ENCODE data around the gene DYNC1H1.
A peak's percentile ranks its signal among the peaks of the same experiment; 100 is the strongest.

DYNC1H1 gene

GRCh38 chr14:101953151-101953550, 11.2 kb upstream of the DYNC1H1 start:
- H3K27me3 Mint-ChIP-seq, result peaks cover 3% of the 10 kb centered on the region
- CTCF ChIA-PET, result interaction anchor here (0.6 to 3.7 kb wide), 5 partner anchors 8 to 246 kb away, joined by 3 to 14 read pairs (median 3); no protein-coding TSS in a partner anchor
- H3K4me3 Mint-ChIP-seq, result no peak overlapping the region
- H3K36me3 Mint-ChIP-seq, result no peaks in the 10 kb centered on the region
- H3K27ac Mint-ChIP-seq, result no peak overlapping the region
- H3K4me1 Mint-ChIP-seq, result peaks cover 15% of the 10 kb centered on the region
- no peak for DNase-seq
- H3K9me3 Mint-ChIP-seq, result no peaks in the 10 kb centered on the region

GRCh38 chr14:101954501-101954900, 9.9 kb upstream of the DYNC1H1 start:
- H3K9me3 Mint-ChIP-seq, result no peaks in the 10 kb centered on the region
- CTCF ChIA-PET, result interaction anchor here (2.8 kb wide), 1 partner anchor 247 kb away, joined by 7 read pairs; no protein-coding TSS in a partner anchor
- no peak overlapping the region for H3K4me3 Mint-ChIP-seq
- H3K27ac Mint-ChIP-seq, result no peak overlapping the region
- H3K27me3 Mint-ChIP-seq, result peaks cover 3% of the 10 kb centered on the region
- H3K36me3 Mint-ChIP-seq, result no peaks in the 10 kb centered on the region
- H3K4me1 Mint-ChIP-seq, result peaks cover 3% of the 10 kb centered on the region
- DNase-seq, result no peak

GRCh38 chr14:101955695-101956161, 8.6 kb upstream of the DYNC1H1 start:
- Mint-ChIP-seq H3K4me3 (no peak overlapping the region), H3K9me3 (no peaks in the 10 kb centered on the region), H3K27me3 (peaks cover 3% of the 10 kb centered on the region), H3K27ac (no peak overlapping the region), H3K4me1 (peaks cover 6% of the 10 kb centered on the region), H3K36me3 (no peaks in the 10 kb centered on the region)
- CTCF ChIA-PET, result no interaction called here
- DNase-seq, result no peak

GRCh38 chr14:101956179-101956885, 8.0 kb upstream of the DYNC1H1 start:
- no peaks in the 10 kb centered on the region for H3K36me3 Mint-ChIP-seq
- H3K9me3 Mint-ChIP-seq, result no peaks in the 10 kb centered on the region
- H3K27me3 Mint-ChIP-seq, result peaks cover 7% of the 10 kb centered on the region
- CTCF ChIA-PET, result no interaction called here
- peaks cover 10% of the 10 kb centered on the region for H3K4me1 Mint-ChIP-seq
- DNase-seq, result no peak
- no peak overlapping the region for H3K4me3 Mint-ChIP-seq
- no peak overlapping the region for H3K27ac Mint-ChIP-seq

GRCh38 chr14:101957406-101958234, 6.8 kb upstream of the DYNC1H1 start:
- peaks cover 14% of the 10 kb centered on the region for H3K27me3 Mint-ChIP-seq
- CTCF ChIA-PET, result interaction anchor here (1.0 to 1.8 kb wide), 5 partner anchors 9 to 250 kb away, joined by 3 to 6 read pairs (median 4); no protein-coding TSS in a partner anchor
- H3K4me1 Mint-ChIP-seq, result peaks cover 11% of the 10 kb centered on the region
- H3K27ac Mint-ChIP-seq, result no peak overlapping the region
- H3K9me3 Mint-ChIP-seq, result no peaks in the 10 kb centered on the region
- H3K4me3 Mint-ChIP-seq, result no peak overlapping the region
- DNase-seq, result no peak
- no peaks in the 10 kb centered on the region for H3K36me3 Mint-ChIP-seq

GRCh38 chr14:101958418-101959180, 5.8 kb upstream of the DYNC1H1 start:
- CTCF ChIA-PET, result interaction anchor here (0.9 to 5.6 kb wide), 8 partner anchors 10 to 251 kb away, joined by 3 to 42 read pairs (median 4); no protein-coding TSS in a partner anchor
- peaks cover 11% of the 10 kb centered on the region for H3K4me1 Mint-ChIP-seq
- H3K27ac Mint-ChIP-seq, result no peak overlapping the region
- no peak overlapping the region for H3K4me3 Mint-ChIP-seq
- no peaks in the 10 kb centered on the region for H3K9me3 Mint-ChIP-seq
- peaks cover 14% of the 10 kb centered on the region for H3K27me3 Mint-ChIP-seq
- no peaks in the 10 kb centered on the region for H3K36me3 Mint-ChIP-seq
- DNase-seq, result no peak

GRCh38 chr14:101959277-101959676, 5.1 kb upstream of the DYNC1H1 start:
- H3K27me3 Mint-ChIP-seq, result peaks cover 14% of the 10 kb centered on the region
- H3K27ac Mint-ChIP-seq, result no peak overlapping the region
- DNase-seq, result no peak

GRCh38 chr14:101960225-101960624, 4.1 kb upstream of the DYNC1H1 start:
- Mint-ChIP-seq H3K36me3 (no peaks in the 10 kb centered on the region), H3K27me3 (peaks cover 14% of the 10 kb centered on the region), H3K27ac (no peak overlapping the region), H3K4me1 (peaks cover 17% of the 10 kb centered on the region), H3K9me3 (no peaks in the 10 kb centered on the region), H3K4me3 (no peak overlapping the region)
- peak; percentile 51 for DNase-seq
- CTCF ChIA-PET, result interaction anchor here (1.0 to 5.6 kb wide), 11 partner anchors 8 to 348 kb away, joined by 3 to 42 read pairs (median 6); no protein-coding TSS in a partner anchor

More at GRCh38 chr14:101959277-101959676, 5.1 kb upstream of the DYNC1H1 start:
- Mint-ChIP-seq H3K9me3 (no peaks in the 10 kb centered on the region), H3K4me1 (peaks cover 17% of the 10 kb centered on the region), H3K36me3 (no peaks in the 10 kb centered on the region), H3K4me3 (no peak overlapping the region)
- CTCF ChIA-PET, result interaction anchor here (1.2 to 5.6 kb wide), 7 partner anchors 9 to 252 kb away, joined by 4 to 42 read pairs (median 6); no protein-coding TSS in a partner anchor

GRCh38 chr14:101961011-101961721, 3.2 kb upstream of the DYNC1H1 start:
- H3K4me1 Mint-ChIP-seq, result peaks cover 24% of the 10 kb centered on the region
- H3K27ac Mint-ChIP-seq, result peak overlapping the region; percentile 55
- CTCF ChIA-PET, result interaction anchor here (0.8 to 5.6 kb wide), 16 partner anchors 9 to 356 kb away, joined by 3 to 42 read pairs (median 4); no protein-coding TSS in a partner anchor
- H3K9me3 Mint-ChIP-seq, result no peaks in the 10 kb centered on the region
- no peaks in the 10 kb centered on the region for H3K36me3 Mint-ChIP-seq
- H3K4me3 Mint-ChIP-seq, result no peak overlapping the region
- DNase-seq, result peak; percentile 87
- peaks cover 14% of the 10 kb centered on the region for H3K27me3 Mint-ChIP-seq

- Mint-ChIP-seq H3K9me3 (no peaks in the 10 kb centered on the region), H3K4me3 (no peak overlapping the region), H3K4me1 (peaks cover 29% of the 10 kb centered on the region), H3K27ac (no peak overlapping the region), H3K27me3 (peaks cover 14% of the 10 kb centered on the region), H3K36me3 (no peaks in the 10 kb centered on the region)
- CTCF ChIA-PET, result interaction anchor here (0.8 to 5.6 kb wide), 15 partner anchors 10 to 355 kb away, joined by 3 to 42 read pairs (median 4); no protein-coding TSS in a partner anchor
- DNase-seq, result no peak
Measured at GRCh38 chr14:101961746-101962502, 2.4 kb upstream of the DYNC1H1 start.

GRCh38 chr14:101962503-101962874, 1.9 kb upstream of the DYNC1H1 start:
- Mint-ChIP-seq H3K27ac (no peak overlapping the region), H3K4me1 (peaks cover 33% of the 10 kb centered on the region), H3K27me3 (peaks cover 14% of the 10 kb centered on the region), H3K36me3 (peaks cover 2% of the 10 kb centered on the region), H3K9me3 (no peaks in the 10 kb centered on the region), H3K4me3 (no peak overlapping the region)
- no peak for DNase-seq
- CTCF ChIA-PET, result interaction anchor here (1.3 to 5.6 kb wide), 5 partner anchors 84 to 354 kb away, joined by 3 to 42 read pairs (median 4); no protein-coding TSS in a partner anchor

- Mint-ChIP-seq H3K36me3 (peaks cover 7% of the 10 kb centered on the region), H3K9me3 (no peaks in the 10 kb centered on the region), H3K4me3 (no peak overlapping the region), H3K27me3 (peaks cover 10% of the 10 kb centered on the region), H3K27ac (no peak overlapping the region), H3K4me1 (peaks cover 39% of the 10 kb centered on the region)
- CTCF ChIA-PET, result interaction anchor here (0.6 to 5.6 kb wide), 3 partner anchors 100 to 351 kb away, joined by 3 to 42 read pairs (median 4); no protein-coding TSS in a partner anchor
- no peak for DNase-seq
Measured at GRCh38 chr14:101963052-101963451, 1.3 kb upstream of the DYNC1H1 start.
